NB4 (cell line): Measurements from ENCODE around the gene CBLN3.

Source experiments
- CTCF ChIP-seq: IDR thresholded peaks from one replicate; pipeline ENCODE4 v1.5.1; 2012; ENCODE audit warnings: low read depth, low read length
- POLR2A ChIP-seq: IDR thresholded peaks from 2 replicates; pipeline ENCODE4 v1.6.1; 2011; ENCODE audit warnings: mild to moderate bottlenecking; ENCODE audit not compliant: insufficient read length; ENCODE audit errors: extremely low read depth

GRCh38 chr14:24404814-24405213 is 24.7 kb downstream of the CBLN3 start:
- TF ChIP-seq POLR2A (no peak), CTCF (no peak)
